Measurements from ENCODE around the gene IL25. TPM values are rescaled to one million over a fixed set of nuclear protein-coding genes. Genes with fewer than 3 reads are reported as not detected.

IL25 gene
- polyA plus RNA-seq, 3 donors = not detected

- no peaks in the 10 kb centered on the region for H3K36me3 Mint-ChIP-seq
- no peak for TF ChIP-seq CTCF (IDR thresholded peaks at IDR 0.05)
- Histone ChIP-seq H3K27ac (ENCODE audit: low read depth in 1 of 2, low read length in 2 of 2) (no peak overlapping the region), H4K20me1 (ENCODE audit: insufficient read depth, low read length) (no peaks in the 10 kb centered on the region), H3K9ac (ENCODE audit: insufficient read depth, low read length, poor library complexity, severe bottlenecking) (no peak overlapping the region), H3K4me3 (replicated peaks in 1 of 3; ENCODE audit: low read depth in 2 of 3, low read length in 3 of 3) (no peak overlapping the region), H3K4me2 (replicated peaks; ENCODE audit: extremely low read depth, low read length, poor library complexity, severe bottlenecking) (no peak overlapping the region), H3K27me3 (ENCODE audit: control insufficient read depth in 2 of 2, insufficient read depth in 2 of 2, low read length in 2 of 2) (no peaks in the 10 kb centered on the region), H2AFZ (ENCODE audit: insufficient read depth, low read depth, low read length, poor library complexity, severe bottlenecking) (no peak overlapping the region), H3K9me3 (replicated peaks in 1 of 2; ENCODE audit: control insufficient read depth in 1 of 2, insufficient read depth in 1 of 2, low read length in 2 of 2) (no peaks in the 10 kb centered on the region), H3K79me2 (ENCODE audit: insufficient read depth, low read length) (no peaks in the 10 kb centered on the region), H3K4me1 (ENCODE audit: control insufficient read depth in 1 of 2, insufficient read depth in 2 of 2, low read length in 2 of 2) (no peaks in the 10 kb centered on the region), H3K36me3 (replicated peaks in 1 of 2; ENCODE audit: control insufficient read depth in 1 of 2, insufficient read depth in 2 of 2, low read length in 2 of 2) (no peaks in the 10 kb centered on the region)
- no peak overlapping the region for H3K4me3 Mint-ChIP-seq
- H3K4me1 Mint-ChIP-seq = no peaks in the 10 kb centered on the region
- no peak overlapping the region for H3K27ac Mint-ChIP-seq
- intact Hi-C loops (cut with micrococcal nuclease) = no loop called here
- no peaks in the 10 kb centered on the region for H3K9me3 Mint-ChIP-seq
- peaks cover 5 to 15% (median 6%) of the 10 kb centered on the region in 3 donors for H3K27me3 Mint-ChIP-seq (ENCODE audit: low read depth in 3 of 3)
- no peak for DNase-seq
- WGBS (ENCODE audit: insufficient coverage) = 90% methylated on average over 3 of the region's 3 CpGs
Observed at GRCh38 chr14:23414254-23414653, 41.6 kb downstream of the IL25 start.

GRCh38 chr14:23414906-23415820, 42.6 kb downstream of the IL25 start:
- Histone ChIP-seq H3K9ac (ENCODE audit: insufficient read depth, low read length, poor library complexity, severe bottlenecking) (no peak overlapping the region), H3K4me2 (replicated peaks; ENCODE audit: extremely low read depth, low read length, poor library complexity, severe bottlenecking) (no peak overlapping the region), H3K36me3 (replicated peaks in 1 of 2; ENCODE audit: control insufficient read depth in 1 of 2, insufficient read depth in 2 of 2, low read length in 2 of 2) (no peaks in the 10 kb centered on the region), H3K79me2 (ENCODE audit: insufficient read depth, low read length) (no peaks in the 10 kb centered on the region), H3K4me3 (replicated peaks in 1 of 3; ENCODE audit: low read depth in 2 of 3, low read length in 3 of 3) (no peak overlapping the region), H4K20me1 (ENCODE audit: insufficient read depth, low read length) (no peaks in the 10 kb centered on the region), H3K9me3 (replicated peaks in 1 of 2; ENCODE audit: control insufficient read depth in 1 of 2, insufficient read depth in 1 of 2, low read length in 2 of 2) (no peaks in the 10 kb centered on the region), H3K4me1 (ENCODE audit: control insufficient read depth in 1 of 2, insufficient read depth in 2 of 2, low read length in 2 of 2) (no peaks in the 10 kb centered on the region), H3K27me3 (ENCODE audit: control insufficient read depth in 2 of 2, insufficient read depth in 2 of 2, low read length in 2 of 2) (no peaks in the 10 kb centered on the region), H3K27ac (ENCODE audit: low read depth in 1 of 2, low read length in 2 of 2) (no peak overlapping the region), H2AFZ (ENCODE audit: insufficient read depth, low read depth, low read length, poor library complexity, severe bottlenecking) (no peak overlapping the region)
- Mint-ChIP-seq H3K27me3 (ENCODE audit: low read depth in 3 of 3) (peaks cover 6 to 15% (median 7%) of the 10 kb centered on the region in 3 donors), H3K4me3 (no peak overlapping the region), H3K27ac (peak overlapping the region in 1 of 7 donors; percentile 5), H3K36me3 (no peaks in the 10 kb centered on the region), H3K4me1 (no peaks in the 10 kb centered on the region), H3K9me3 (no peaks in the 10 kb centered on the region)
- no peak for TF ChIP-seq CTCF (IDR thresholded peaks at IDR 0.05)
- intact Hi-C loops (cut with micrococcal nuclease) = no loop called here
- 96% methylated on average over 36 of the region's 39 CpGs for WGBS (ENCODE audit: insufficient coverage)
- DNase-seq = no peak
